H4 (cell line): ENCODE measurements around the gene CYP4F8. TPM values are rescaled to one million over a fixed set of nuclear protein-coding genes. Genes with fewer than 3 reads are reported as not detected.

ENCODE experiments used
- total RNA-seq: library from RNA; depleted of rRNA; stranded (reverse); fragments of >200 nt; shearing (Covaris generic); gene quantifications from 2 replicates; pipeline ENCODE4 v1.2.3, GENCODE V29; 2014; rRNA removed

Gene CYP4F8
- total RNA-seq, 1 experiment from 2014 or later: not detected

Other genes starting within 250 kb of the CYP4F8 start
- gene AKAP8, start 235.4 kb upstream of the CYP4F8 start, total RNA-seq: 14.4 and 18.4 TPM in 2 replicates
- 37.5 and 48.6 TPM in 2 replicates for gene AKAP8L, start 196.2 kb upstream of the CYP4F8 start, total RNA-seq
- 7.2 and 7.4 TPM in 2 replicates for gene WIZ, start 165.3 kb upstream of the CYP4F8 start, total RNA-seq
- not detected in 2 replicates for gene RASAL3, start 150.7 kb upstream of the CYP4F8 start, total RNA-seq
- not detected in 2 replicates for gene PGLYRP2, start 135.7 kb upstream of the CYP4F8 start, total RNA-seq
- 0.04 TPM in 2 replicates for gene CYP4F22, start 106.7 kb upstream of the CYP4F8 start, total RNA-seq
- 0.08 and 0.17 TPM in 2 replicates for gene CYP4F3, start 25.7 kb downstream of the CYP4F8 start, total RNA-seq
- 3.6 and 6.3 TPM in 2 replicates for gene CYP4F12, start 57.9 kb downstream of the CYP4F8 start, total RNA-seq
- not detected in 2 replicates for gene OR10H2, start 112.8 kb downstream of the CYP4F8 start, total RNA-seq
- gene OR10H3, start 122.8 kb downstream of the CYP4F8 start, total RNA-seq: not detected in 2 replicates
- gene OR10H5, start 172.4 kb downstream of the CYP4F8 start, total RNA-seq: not detected in 2 replicates
- not detected in 2 replicates for gene OR10H1, start 200.4 kb downstream of the CYP4F8 start, total RNA-seq